Measurements from ENCODE around the gene DAND5.

DAND5 gene

GRCh38 chr19:13012690-13013608 is 43.6 kb downstream of the DAND5 start:
- TF ChIP-seq, protein P1, sequence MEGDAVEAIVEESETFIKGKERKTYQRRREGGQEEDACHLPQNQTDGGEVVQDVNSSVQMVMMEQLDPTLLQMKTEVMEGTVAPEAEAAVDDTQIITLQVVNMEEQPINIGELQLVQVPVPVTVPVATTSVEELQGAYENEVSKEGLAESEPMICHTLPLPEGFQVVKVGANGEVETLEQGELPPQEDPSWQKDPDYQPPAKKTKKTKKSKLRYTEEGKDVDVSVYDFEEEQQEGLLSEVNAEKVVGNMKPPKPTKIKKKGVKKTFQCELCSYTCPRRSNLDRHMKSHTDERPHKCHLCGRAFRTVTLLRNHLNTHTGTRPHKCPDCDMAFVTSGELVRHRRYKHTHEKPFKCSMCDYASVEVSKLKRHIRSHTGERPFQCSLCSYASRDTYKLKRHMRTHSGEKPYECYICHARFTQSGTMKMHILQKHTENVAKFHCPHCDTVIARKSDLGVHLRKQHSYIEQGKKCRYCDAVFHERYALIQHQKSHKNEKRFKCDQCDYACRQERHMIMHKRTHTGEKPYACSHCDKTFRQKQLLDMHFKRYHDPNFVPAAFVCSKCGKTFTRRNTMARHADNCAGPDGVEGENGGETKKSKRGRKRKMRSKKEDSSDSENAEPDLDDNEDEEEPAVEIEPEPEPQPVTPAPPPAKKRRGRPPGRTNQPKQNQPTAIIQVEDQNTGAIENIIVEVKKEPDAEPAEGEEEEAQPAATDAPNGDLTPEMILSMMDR (conservative IDR thresholded peaks at IDR 0.05; ENCODE audit: low read length) = no peak
- peak overlapping the region; percentile 60 for H3K4me3 ChIP-seq (ENCODE audit: low read length)
- DNase-seq (ENCODE audit: low read depth) = peak; percentile 68

DNA sequence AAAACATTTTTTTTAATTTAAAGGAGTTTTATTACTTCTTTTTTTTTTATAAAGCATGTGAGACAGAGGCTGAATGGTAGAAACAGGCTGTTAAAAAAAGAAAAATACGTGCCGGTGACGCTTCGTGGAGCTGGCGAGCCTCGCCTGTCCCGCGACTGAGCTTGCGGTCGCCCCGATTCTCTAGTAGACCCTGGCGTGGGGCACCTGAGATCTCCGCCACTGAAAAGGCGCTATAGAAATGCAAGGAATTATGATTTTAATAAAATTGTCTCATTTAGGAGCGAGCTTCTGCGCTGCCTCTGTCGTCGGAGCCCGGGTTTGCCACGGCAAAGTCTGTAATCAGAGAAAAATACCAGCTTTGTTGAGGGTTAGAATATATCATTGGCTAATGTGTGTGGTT is 44.3 kb downstream of the DAND5 start:
- TF ChIP-seq, protein P1 (conservative IDR thresholded peaks at IDR 0.05; ENCODE audit: low read length) = no peak
- peak overlapping the region; percentile 60 for H3K4me3 ChIP-seq (ENCODE audit: low read length)

DNA sequence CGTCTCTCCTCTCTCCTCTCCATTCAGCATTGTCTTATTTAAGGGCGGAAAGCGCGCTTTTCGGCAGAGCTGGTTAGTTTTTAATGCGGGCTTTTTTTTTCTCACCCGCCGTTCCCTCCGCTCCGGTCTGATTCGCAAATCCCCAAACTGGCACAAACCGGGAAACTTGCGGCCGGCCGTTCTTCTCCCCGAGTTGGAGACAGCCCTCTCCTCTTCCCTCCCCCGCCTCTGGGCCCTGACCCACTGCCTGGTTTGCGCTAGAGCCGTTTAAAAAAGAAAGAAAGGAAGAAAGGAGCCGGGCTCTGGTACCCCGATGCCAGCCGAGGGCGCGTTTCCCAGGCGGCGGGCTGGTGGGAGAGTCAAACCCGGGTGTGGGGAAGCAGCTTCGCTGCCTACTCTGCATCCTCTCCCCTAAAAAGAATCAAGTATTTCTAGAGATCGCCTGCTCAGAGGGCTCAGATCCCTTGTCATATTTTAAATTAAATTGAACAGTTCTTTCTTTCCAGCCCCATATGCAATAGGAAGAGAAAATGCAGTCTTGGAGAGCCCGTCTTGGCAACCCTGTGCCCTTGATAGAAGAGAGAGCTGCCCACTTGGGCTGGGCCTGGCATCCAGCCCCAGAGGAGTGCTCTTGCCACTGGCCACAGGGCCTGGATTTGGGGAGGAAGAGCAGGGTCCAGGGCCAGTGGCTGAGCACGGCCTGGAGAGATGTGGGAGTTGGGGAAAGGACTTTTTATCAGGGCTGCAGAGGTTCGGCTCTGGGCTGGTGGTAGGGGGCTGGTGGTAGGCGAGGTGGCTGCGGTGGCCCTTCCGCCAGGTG is 44.9 kb downstream of the DAND5 start:
- peak overlapping the region; percentile 60 for H3K4me3 ChIP-seq (ENCODE audit: low read length)
- DNase-seq (ENCODE audit: low read depth) = peak; percentile 42
- TF ChIP-seq, protein P1 (conservative IDR thresholded peaks at IDR 0.05; ENCODE audit: low read length) = no peak

More for the DNA sequence above, 44.3 kb downstream of the DAND5 start:
- DNase-seq (ENCODE audit: low read depth) = no peak

- TF ChIP-seq, protein P1 (conservative IDR thresholded peaks at IDR 0.05; ENCODE audit: low read length) = no peak
- no peak for DNase-seq (ENCODE audit: low read depth)
- H3K4me3 ChIP-seq (ENCODE audit: low read length) = peak overlapping the region; percentile 60
Observed at GRCh38 chr19:13014921-13015280, 45.5 kb downstream of the DAND5 start.

GRCh38 chr19:13015361-13016223 is 46.2 kb downstream of the DAND5 start:
- TF ChIP-seq, protein P1 (conservative IDR thresholded peaks at IDR 0.05; ENCODE audit: low read length) = no peak
- H3K4me3 ChIP-seq (ENCODE audit: low read length) = peak overlapping the region; percentile 60
- DNase-seq (ENCODE audit: low read depth) = peak; percentile 78

GRCh38 chr19:13016245-13016627 is 46.9 kb downstream of the DAND5 start:
- DNase-seq (ENCODE audit: low read depth) = no peak
- TF ChIP-seq, protein P1 (conservative IDR thresholded peaks at IDR 0.05; ENCODE audit: low read length) = no peak
- H3K4me3 ChIP-seq (ENCODE audit: low read length) = peak overlapping the region; percentile 49

Data from AG10803 (cell line).